Esophagus muscularis mucosa (tissue), 4 donors: ENCODE results near the gene SIDT2. TPM values are rescaled to one million over a fixed set of nuclear protein-coding genes. Genes with fewer than 3 reads are reported as not detected.

Experiments used
- DNase-seq: peaks from one replicate; pipeline ENCODE4 v3.0.0-alpha.2; 2017; ENCODE audit errors: extremely low spot score
- H3K27ac ChIP-seq, 4 donors: fragments of 200-600 bp; sonication (generic); replicated peaks in 1 of 4; 1 replicate in 3 of 4; 2 replicates in 1 of 4; pipeline ENCODE4 v1.5.1; 2016 to 2019; ENCODE audit warnings: mild to moderate bottlenecking in 1 of 4
- H3K27me3 ChIP-seq, 4 donors: fragments of 200-600 bp; sonication (generic); one replicate each; pipeline versions ENCODE4 v1.5.1 to v1.6.0; 2016 to 2019
- H3K36me3 ChIP-seq, 4 donors: fragments of 200-600 bp; sonication (generic); one replicate each; pipeline ENCODE4 v1.5.1; 2016 to 2019
- H3K4me1 ChIP-seq, 4 donors: fragments of 200-600 bp; sonication (generic); one replicate each; pipeline ENCODE4 v1.5.1; 2016 to 2019
- H3K4me3 ChIP-seq, 4 donors: fragments of 200-600 bp; sonication (generic); 1 replicate in 2 of 4; 2 replicates in 2 of 4; pipeline ENCODE4 v1.5.1; 2016 to 2019; ENCODE audit warnings: mild to moderate bottlenecking in 4 of 4, moderate library complexity in 1 of 4
- H3K9me3 ChIP-seq, 4 donors: fragments of 200-600 bp; sonication (generic); 1 replicate in 3 of 4; 2 replicates in 1 of 4; pipeline ENCODE4 v1.5.1; 2016 to 2019
- EP300 ChIP-seq: sonication (generic); formaldehyde crosslinking; IDR thresholded peaks from one replicate; pipeline ENCODE4 v1.6.1; 2017; ENCODE audit warnings: antibody characterized with exemption
- POLR2A ChIP-seq: fragments of 450-650 bp; IDR thresholded peaks from one replicate; pipeline ENCODE4 v1.6.1; 2017; ENCODE audit warnings: antibody characterized with exemption, moderate library complexity, mild to moderate bottlenecking, low read depth
- POLR2AphosphoS5 ChIP-seq, 2 donors: sonication (generic); formaldehyde crosslinking; IDR thresholded peaks; one replicate each; pipeline ENCODE4 v1.6.1; 2017; ENCODE audit warnings: antibody characterized with exemption in 2 of 2
- WGBS: methylation state at CpG from one replicate; pipeline ENCODE4 v1.1.5; 2018; 5-methylcytosine and 5-hydroxymethylcytosine counted together
- intact Hi-C: fragments of 100-400 bp; cut with DNase I; formaldehyde crosslinking; loops from one replicate; pipeline ENCODE4 v1.15.1; 2023
- total RNA-seq, 4 donors: library from RNA; depleted of rRNA; stranded (reverse); fragments of >200 nt; gene quantifications; one replicate each; pipeline versions ENCODE4 v1.1.0 to v1.2.1, GENCODE V29; 2016
- TF ChIP-seq, protein P1 (sequence below), 3 experiments: fragments of 200-600 bp in 2 of 3; fragments of 450-650 bp in 1 of 3; sonication (generic) in 2 of 3; IDR thresholded peaks; one replicate each; pipeline ENCODE4 v1.5.1; 2017 to 2019; ENCODE audit warnings: antibody characterized with exemption in 3 of 3, mild to moderate bottlenecking in 2 of 3, moderate library complexity in 1 of 3

The SIDT2 gene
- total RNA-seq, 4 donors from 2014 or later: 26.5 to 34.1 (median 29.3) TPM

DNA sequence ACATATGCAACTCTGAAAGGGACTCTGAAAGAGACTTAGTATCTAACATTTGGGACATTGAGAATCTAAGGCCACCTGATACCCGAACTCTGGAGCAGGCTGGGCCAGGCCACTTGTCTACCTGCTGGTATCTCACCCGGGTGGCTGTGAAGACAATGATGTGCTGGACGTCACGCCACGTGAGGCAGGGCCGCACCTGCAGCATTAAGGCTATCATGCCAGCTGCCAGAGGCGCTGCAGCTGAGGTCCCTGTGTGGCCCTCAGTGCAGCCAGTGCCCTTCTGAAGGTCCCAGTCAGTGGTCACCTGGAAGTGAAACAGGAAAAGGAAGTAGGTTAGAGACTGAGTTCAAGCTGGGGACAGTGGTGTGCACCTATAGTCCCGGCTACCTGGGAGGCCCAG, 40.9 kb downstream of the SIDT2 start:
- Histone ChIP-seq H3K27ac (peak overlapping the region; percentile 84 to 95 (median 94)), H3K36me3 (peaks cover 0 to 85% (median 49%) of the 10 kb centered on the region in 4 donors), H3K9me3 (no peaks in the 10 kb centered on the region), H3K27me3 (no peaks in the 10 kb centered on the region), H3K4me3 (no peak overlapping the region), H3K4me1 (peaks cover 53 to 92% (median 88%) of the 10 kb centered on the region in 4 donors)
- no peak for DNase-seq
- TF ChIP-seq POLR2AphosphoS5 (IDR thresholded peaks at IDR 0.05) (peak in 1 of 2 donors; percentile 4), EP300 (no peak), POLR2A (no peak)
- TF ChIP-seq, protein P1, sequence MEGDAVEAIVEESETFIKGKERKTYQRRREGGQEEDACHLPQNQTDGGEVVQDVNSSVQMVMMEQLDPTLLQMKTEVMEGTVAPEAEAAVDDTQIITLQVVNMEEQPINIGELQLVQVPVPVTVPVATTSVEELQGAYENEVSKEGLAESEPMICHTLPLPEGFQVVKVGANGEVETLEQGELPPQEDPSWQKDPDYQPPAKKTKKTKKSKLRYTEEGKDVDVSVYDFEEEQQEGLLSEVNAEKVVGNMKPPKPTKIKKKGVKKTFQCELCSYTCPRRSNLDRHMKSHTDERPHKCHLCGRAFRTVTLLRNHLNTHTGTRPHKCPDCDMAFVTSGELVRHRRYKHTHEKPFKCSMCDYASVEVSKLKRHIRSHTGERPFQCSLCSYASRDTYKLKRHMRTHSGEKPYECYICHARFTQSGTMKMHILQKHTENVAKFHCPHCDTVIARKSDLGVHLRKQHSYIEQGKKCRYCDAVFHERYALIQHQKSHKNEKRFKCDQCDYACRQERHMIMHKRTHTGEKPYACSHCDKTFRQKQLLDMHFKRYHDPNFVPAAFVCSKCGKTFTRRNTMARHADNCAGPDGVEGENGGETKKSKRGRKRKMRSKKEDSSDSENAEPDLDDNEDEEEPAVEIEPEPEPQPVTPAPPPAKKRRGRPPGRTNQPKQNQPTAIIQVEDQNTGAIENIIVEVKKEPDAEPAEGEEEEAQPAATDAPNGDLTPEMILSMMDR (IDR thresholded peaks at IDR 0.05): no peak
- intact Hi-C loops: no loop called here
- WGBS: 87% methylated on average over 8 of the region's 8 CpGs

DNA sequence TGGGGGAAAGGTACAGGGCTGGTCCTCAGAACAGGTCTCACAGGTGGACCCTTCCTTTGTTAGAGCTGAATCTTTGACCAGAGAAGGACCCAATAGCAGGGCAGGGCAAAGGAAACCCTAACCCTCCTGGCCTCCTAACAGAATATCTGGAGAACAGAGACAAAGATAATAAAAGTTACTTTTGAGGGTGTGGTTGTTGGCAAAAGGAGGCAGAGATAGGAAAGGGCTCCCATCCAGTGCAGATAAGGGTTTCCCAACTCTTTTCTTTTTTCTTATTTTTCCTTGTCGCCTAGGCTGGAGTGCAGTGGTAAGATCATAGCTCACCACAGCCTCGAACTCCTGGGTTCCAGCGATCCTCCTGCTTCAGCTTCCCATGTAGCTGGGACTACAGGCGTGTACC, 41.5 kb downstream of the SIDT2 start:
- Histone ChIP-seq H3K4me3 (no peak overlapping the region), H3K9me3 (no peaks in the 10 kb centered on the region), H3K36me3 (peaks cover 0 to 83% (median 46%) of the 10 kb centered on the region in 4 donors), H3K27ac (peak overlapping the region; percentile 84 to 95 (median 94)), H3K27me3 (no peaks in the 10 kb centered on the region), H3K4me1 (peaks cover 53 to 94% (median 94%) of the 10 kb centered on the region in 4 donors)
- no peak for DNase-seq
- TF ChIP-seq EP300: no peak
- no peak for TF ChIP-seq POLR2AphosphoS5 (IDR thresholded peaks at IDR 0.05)
- TF ChIP-seq POLR2A: no peak
- TF ChIP-seq, protein P1 (IDR thresholded peaks at IDR 0.05): no peak
- intact Hi-C loops: no loop called here
- WGBS: 85% methylated on average over 4 of the region's 4 CpGs

DNA sequence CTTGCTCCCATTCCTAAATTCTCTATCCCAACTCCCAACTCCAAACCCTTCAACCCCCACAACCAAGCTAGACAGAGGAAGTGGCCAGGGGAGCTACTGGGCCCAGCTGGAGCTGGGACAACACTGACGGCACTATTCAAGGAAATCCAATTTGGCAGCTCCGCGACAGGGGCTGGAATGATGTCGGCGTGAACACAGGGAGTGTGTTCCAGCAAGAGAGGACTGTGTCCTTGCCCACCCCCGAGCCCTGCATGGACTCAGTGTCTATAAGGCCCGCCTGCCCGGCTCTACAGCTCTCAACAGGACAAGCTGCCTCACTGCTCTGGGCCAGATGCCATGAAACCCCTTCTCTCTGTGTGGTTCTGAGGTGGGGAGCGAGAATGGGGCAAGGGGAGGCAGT, 42.0 kb downstream of the SIDT2 start:
- intact Hi-C loops: no loop called here

DNA sequence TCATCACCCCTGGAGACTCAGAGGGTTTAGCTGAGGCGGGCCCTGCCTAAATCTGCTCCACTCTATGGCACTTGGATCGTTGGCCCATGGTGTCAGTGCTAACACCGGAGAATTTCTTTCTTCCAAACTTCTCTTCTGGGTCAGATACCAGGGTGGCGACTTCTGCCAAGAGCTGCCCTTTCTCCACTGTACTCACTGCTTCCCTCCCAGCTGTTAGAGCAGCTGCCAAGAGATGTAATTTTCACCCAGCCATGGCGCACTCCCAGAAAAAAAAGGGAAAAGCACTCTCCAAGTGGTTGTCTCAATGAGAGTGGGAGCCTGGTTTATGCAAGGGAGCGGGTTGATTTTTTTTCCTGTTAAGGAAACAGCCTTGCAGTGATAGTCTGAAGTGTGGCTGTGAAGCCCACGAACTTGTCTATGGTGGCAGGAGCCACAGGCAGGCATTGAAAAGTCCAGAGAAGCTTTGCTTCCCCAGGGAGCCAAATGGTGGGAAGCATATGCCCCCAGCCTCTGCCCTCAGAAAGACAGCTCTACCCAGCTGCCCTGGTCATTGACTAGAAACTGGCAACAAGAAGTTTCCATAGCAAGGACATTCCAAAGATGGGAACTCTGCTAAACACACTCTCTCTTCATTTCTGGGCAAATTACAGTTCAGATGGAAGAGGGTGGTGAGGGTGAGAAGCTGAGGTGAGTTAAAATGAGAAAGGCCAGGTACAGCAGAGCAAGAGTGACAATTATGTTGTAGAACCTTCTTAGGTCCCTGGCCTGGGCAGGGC, 42.6 kb downstream of the SIDT2 start:
- H3K9me3 ChIP-seq: no peaks in the 10 kb centered on the region
- TF ChIP-seq POLR2A: no peak
- TF ChIP-seq, protein P1 (IDR thresholded peaks at IDR 0.05): no peak
- peak; percentile 69 for TF ChIP-seq EP300
- TF ChIP-seq POLR2AphosphoS5 (IDR thresholded peaks at IDR 0.05): peak; percentile 5 to 6
- no peaks in the 10 kb centered on the region for H3K27me3 ChIP-seq
- H3K36me3 ChIP-seq: peaks cover 0 to 83% (median 48%) of the 10 kb centered on the region in 4 donors
- H3K4me3 ChIP-seq: peak overlapping the region; percentile 4 to 20 (median 19)
- intact Hi-C loops: no loop called here
- H3K4me1 ChIP-seq: peaks cover 53 to 100% (median 100%) of the 10 kb centered on the region in 4 donors
- DNase-seq: no peak
- peak overlapping the region; percentile 84 to 95 (median 94) for H3K27ac ChIP-seq
- whole genome bisulfite sequencing: 29% methylated on average over 7 of the region's 7 CpGs

More for the DNA sequence above, 42.0 kb downstream of the SIDT2 start:
- Histone ChIP-seq H3K36me3 (peaks cover 0 to 84% (median 48%) of the 10 kb centered on the region in 4 donors), H3K4me3 (peak overlapping the region in 3 of 4 donors; percentile 19 to 20 (median 19)), H3K4me1 (peaks cover 53 to 100% (median 99%) of the 10 kb centered on the region in 4 donors), H3K27ac (peak overlapping the region; percentile 84 to 95 (median 94)), H3K9me3 (no peaks in the 10 kb centered on the region), H3K27me3 (no peaks in the 10 kb centered on the region)
- peak; percentile 7 for TF ChIP-seq EP300
- peak; percentile 82 to 84 for TF ChIP-seq POLR2AphosphoS5 (IDR thresholded peaks at IDR 0.05)
- TF ChIP-seq, protein P1 (IDR thresholded peaks at IDR 0.05): no peak
- WGBS: 45% methylated on average over 6 of the region's 9 CpGs
- DNase-seq: no peak
